Upper lobe of right lung (tissue), 1 donor: ENCODE measurements around the gene CLDN10. TPM values are rescaled to one million over a fixed set of nuclear protein-coding genes. Genes with fewer than 3 reads are reported as not detected.

Source experiments
- ATAC-seq: fragments of 200-7000 bp; cut with Tn5 transposase; one replicate; pipeline ENCODE4 v1.9.1; 2020; ENCODE audit warnings: mild to moderate bottlenecking, moderate library complexity
- DNase-seq: peaks from one replicate; pipeline ENCODE4 v3.0.0-alpha.2; 2020
- H3K27ac ChIP-seq: fragments of 200-600 bp; one replicate; pipeline ENCODE4 v1.8.0; 2022
- H3K27me3 ChIP-seq: fragments of 200-600 bp; one replicate; pipeline ENCODE4 v1.8.0; 2022; ENCODE audit warnings: mild to moderate bottlenecking
- H3K36me3 ChIP-seq: fragments of 200-600 bp; one replicate; pipeline ENCODE4 v1.8.0; 2022
- H3K4me1 ChIP-seq: fragments of 200-600 bp; one replicate; pipeline ENCODE4 v1.8.0; 2022
- H3K4me3 ChIP-seq: fragments of 200-600 bp; one replicate; pipeline ENCODE4 v1.8.0; 2022; ENCODE audit warnings: mild to moderate bottlenecking
- H3K9me3 ChIP-seq: fragments of 200-600 bp; one replicate; pipeline ENCODE4 v1.8.0; 2022
- intact Hi-C: fragments of 100-400 bp; cut with DNase I; formaldehyde crosslinking; loops from one replicate; pipeline ENCODE4 v1.11.0; 2022
- total RNA-seq: library from RNA; stranded (reverse); fragmentation: NEBNext Ultra II Directional; extraction: Animal tissue kit (Norgen Biotek cat#: 25700); gene quantifications from one replicate; pipeline ENCODE4 v1.2.1, GENCODE V29; 2021
- TF ChIP-seq, protein P1 (sequence below): fragments of 200-600 bp; IDR thresholded peaks from one replicate; pipeline ENCODE4 v1.8.0; 2022; ENCODE audit warnings: antibody characterized with exemption
- donor health status: DM: no; HTN: yes; CAD: no; lungs with severe emphysema.

CLDN10 gene
- total RNA-seq, 1 donor from 2014 or later, result 2.2 TPM

GRCh38 chr13:95601216-95601615 lies 48.7 kb downstream of the CLDN10 start:
- H3K4me1 ChIP-seq, result no peaks in the 10 kb centered on the region
- no peak for ATAC-seq
- DNase-seq, result no peak
- no peaks in the 10 kb centered on the region for H3K36me3 ChIP-seq
- no peak overlapping the region for H3K4me3 ChIP-seq
- no peaks in the 10 kb centered on the region for H3K9me3 ChIP-seq
- H3K27me3 ChIP-seq, result no peaks in the 10 kb centered on the region
- TF ChIP-seq, protein P1, sequence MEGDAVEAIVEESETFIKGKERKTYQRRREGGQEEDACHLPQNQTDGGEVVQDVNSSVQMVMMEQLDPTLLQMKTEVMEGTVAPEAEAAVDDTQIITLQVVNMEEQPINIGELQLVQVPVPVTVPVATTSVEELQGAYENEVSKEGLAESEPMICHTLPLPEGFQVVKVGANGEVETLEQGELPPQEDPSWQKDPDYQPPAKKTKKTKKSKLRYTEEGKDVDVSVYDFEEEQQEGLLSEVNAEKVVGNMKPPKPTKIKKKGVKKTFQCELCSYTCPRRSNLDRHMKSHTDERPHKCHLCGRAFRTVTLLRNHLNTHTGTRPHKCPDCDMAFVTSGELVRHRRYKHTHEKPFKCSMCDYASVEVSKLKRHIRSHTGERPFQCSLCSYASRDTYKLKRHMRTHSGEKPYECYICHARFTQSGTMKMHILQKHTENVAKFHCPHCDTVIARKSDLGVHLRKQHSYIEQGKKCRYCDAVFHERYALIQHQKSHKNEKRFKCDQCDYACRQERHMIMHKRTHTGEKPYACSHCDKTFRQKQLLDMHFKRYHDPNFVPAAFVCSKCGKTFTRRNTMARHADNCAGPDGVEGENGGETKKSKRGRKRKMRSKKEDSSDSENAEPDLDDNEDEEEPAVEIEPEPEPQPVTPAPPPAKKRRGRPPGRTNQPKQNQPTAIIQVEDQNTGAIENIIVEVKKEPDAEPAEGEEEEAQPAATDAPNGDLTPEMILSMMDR, result no peak
- no peak overlapping the region for H3K27ac ChIP-seq
- intact Hi-C loops, result no loop called here

- Histone ChIP-seq H3K4me1 (no peaks in the 10 kb centered on the region), H3K27ac (no peak overlapping the region), H3K27me3 (no peaks in the 10 kb centered on the region), H3K36me3 (no peaks in the 10 kb centered on the region), H3K9me3 (no peaks in the 10 kb centered on the region), H3K4me3 (no peak overlapping the region)
- TF ChIP-seq, protein P1, result no peak
- intact Hi-C loops, result no loop called here
- DNase-seq (no peak), ATAC-seq (no peak)
These were observed 49.4 kb downstream of the CLDN10 start for GRCh38 chr13:95601906-95602305.

GRCh38 chr13:95603887-95604555 lies 51.5 kb downstream of the CLDN10 start:
- intact Hi-C loops, result no loop called here
- no peak overlapping the region for H3K27ac ChIP-seq
- no peaks in the 10 kb centered on the region for H3K27me3 ChIP-seq
- peaks cover 7% of the 10 kb centered on the region for H3K4me1 ChIP-seq
- no peaks in the 10 kb centered on the region for H3K36me3 ChIP-seq
- ATAC-seq (peak; percentile 76), DNase-seq (peak; percentile 70)
- no peak overlapping the region for H3K4me3 ChIP-seq
- TF ChIP-seq, protein P1, result no peak
- H3K9me3 ChIP-seq, result no peaks in the 10 kb centered on the region

DNA sequence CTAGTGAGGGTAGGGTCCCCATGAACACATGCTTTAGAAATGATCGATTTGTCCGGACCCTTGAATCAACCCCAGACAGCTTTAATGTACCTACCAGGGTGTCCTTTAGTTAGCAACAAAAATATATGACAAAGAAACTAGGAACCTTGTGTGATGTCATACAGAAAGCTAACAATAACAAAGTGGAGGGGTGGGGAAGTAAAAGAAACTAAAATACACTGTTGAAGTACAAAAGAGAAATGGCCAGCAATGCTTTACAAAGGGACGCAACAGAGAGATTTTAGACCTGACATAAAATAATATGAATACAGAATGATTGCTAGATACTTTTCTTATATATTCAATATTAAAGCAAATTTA lies 52.0 kb downstream of the CLDN10 start:
- no peak overlapping the region for H3K27ac ChIP-seq

DNA sequence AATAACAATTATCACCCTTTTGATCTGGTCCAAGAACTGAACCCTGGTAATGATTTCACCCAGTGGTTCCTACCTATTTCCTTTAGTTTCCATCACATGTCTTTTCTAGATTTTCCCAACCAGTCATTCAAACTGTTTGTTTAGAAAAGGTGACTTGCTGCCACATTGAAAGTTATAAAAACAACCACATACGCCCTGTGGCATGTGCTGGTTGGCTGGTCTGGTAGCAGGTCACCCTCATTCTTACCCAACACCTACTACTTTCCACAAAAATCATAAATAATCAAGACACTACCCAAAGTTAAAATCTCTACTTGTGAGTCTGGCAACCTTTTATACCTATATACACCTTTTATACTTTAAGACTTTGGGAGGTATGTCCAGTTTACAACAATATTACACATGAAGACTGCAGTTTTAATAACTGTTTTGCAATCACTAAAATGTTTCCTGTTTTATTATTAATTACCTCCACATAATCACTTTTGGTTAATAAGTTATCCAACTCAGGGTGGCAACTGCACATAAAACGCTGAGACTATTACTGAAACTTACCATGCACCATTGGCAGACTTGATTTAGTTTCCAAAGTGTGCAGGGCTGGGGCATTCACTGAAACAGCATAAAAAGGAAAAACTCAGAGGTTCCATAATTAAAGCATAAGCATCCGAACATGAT lies 53.1 kb downstream of the CLDN10 start:
- no peaks in the 10 kb centered on the region for H3K36me3 ChIP-seq
- H3K4me3 ChIP-seq, result no peak overlapping the region
- H3K27ac ChIP-seq, result no peak overlapping the region
- intact Hi-C loops, result no loop called here
- no peaks in the 10 kb centered on the region for H3K9me3 ChIP-seq
- DNase-seq, result no peak
- no peak for ATAC-seq
- H3K4me1 ChIP-seq, result peaks cover 7% of the 10 kb centered on the region
- TF ChIP-seq, protein P1, result no peak
- no peaks in the 10 kb centered on the region for H3K27me3 ChIP-seq

More for the DNA sequence above, 52.0 kb downstream of the CLDN10 start:
- Histone ChIP-seq H3K9me3 (no peaks in the 10 kb centered on the region), H3K36me3 (no peaks in the 10 kb centered on the region), H3K4me1 (peaks cover 7% of the 10 kb centered on the region), H3K4me3 (no peak overlapping the region), H3K27me3 (no peaks in the 10 kb centered on the region)
- TF ChIP-seq, protein P1, result no peak
- DNase-seq, result no peak
- intact Hi-C loops, result no loop called here
- ATAC-seq, result no peak
